ENCODE measurements around the gene CD1B.
"Not testable (repeated sequence)": the region's sequence is repeated elsewhere in the genome, so short reads cannot be mapped to it uniquely, and the experiment has no call there.

The CD1B gene

DNA sequence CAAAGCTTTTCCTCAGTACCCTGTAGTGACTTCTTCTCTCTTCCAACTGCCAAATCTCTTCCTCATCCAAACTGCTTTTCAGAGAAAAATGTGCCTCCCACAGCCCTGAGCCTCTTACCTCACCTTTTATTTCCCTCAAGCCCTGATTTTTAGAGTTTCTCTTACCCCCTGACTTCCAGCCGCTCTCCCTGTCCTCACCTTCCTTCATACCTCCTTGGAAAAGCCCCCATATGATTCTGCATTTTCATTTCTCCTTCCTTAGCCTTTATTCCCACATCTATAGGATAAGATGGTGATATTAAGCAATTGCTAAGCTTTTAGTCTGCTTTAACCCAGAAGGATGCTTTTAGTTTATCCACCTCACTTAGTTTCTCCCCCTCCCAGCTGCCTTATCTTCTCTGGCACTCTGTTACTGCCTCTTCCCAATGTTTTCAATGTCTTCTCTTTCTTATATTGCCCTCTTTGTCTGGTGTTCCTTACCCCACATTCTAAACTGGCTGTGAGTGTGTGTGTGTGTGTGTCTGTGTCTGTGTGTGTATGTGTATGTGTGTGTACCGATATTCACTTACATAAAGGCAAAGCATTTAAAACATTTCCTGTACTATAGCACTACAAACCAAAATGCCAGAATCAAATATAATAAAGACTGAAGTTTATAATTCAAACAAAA is at the start of gene CD1B:
Gene CD1B, minus strand, starts transcription at position 51 of the 670 bp plus-strand sequence. CDS start 108 bp downstream, outside the sequence.
- no peak for DNase-seq

DNA sequence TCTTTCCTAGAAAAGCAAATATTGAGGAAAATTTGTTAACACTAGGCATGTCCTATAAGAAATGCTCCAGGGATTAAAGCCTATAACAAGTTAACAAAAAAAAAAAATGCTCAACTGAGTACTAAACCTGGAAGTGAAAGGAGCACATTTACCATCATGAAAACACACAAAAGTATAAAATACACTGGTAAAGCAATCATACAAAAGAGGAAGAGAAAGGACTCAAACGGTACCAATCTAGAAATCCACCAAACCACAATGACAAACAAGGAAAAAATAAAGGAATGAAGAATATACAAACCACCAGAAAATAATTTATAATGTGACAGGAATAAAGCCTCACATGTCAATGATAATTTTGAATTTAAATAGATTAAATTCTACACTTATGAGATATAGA is 43.5 kb upstream of the CD1B start:
- DNase-seq, result no peak

- DNase-seq, result not testable (repeated sequence)
These were observed 42.8 kb upstream of the CD1B start for GRCh38 chr1:158374101-158374500.

DNA sequence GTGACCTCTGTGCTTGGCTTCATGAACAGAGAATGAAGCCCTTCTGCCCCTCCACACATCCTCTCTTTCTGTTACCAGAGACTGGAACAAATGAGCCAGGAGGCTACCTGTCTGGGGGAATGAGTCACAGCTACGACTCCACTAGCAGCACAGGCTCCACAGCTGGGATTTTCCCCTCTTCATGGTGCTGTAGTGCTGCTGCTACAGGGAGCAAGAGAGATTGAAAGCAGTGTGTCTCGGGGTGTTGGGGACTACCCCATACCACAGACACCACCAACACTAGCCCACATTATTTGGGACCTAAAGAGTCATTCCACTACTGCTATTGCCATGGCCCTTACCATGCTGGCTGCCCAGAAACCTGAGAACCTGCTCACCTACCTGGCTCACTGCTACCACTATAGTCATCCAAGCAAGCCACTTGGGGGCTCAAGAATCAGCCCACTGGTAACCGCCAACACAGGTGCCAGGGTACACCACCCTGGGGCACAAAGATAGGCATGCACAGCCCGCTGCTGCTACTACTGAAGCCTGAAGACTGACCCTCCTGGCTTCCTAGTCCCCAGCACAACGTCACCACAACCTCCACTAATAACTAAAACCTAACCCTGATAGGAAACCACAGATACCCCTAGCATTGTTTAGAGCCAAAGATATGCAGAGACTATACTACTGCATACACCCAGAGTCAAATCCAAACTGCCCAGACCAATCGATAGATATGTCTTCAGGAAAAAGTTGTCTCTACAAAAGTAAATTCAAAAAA is 40.0 kb upstream of the CD1B start:
- DNase-seq, result no peak

GRCh38 chr1:158366783-158367182 is 35.5 kb upstream of the CD1B start:
- no peak for DNase-seq

GRCh38 chr1:158362941-158363340 is 31.6 kb upstream of the CD1B start:
- no peak for DNase-seq

DNA sequence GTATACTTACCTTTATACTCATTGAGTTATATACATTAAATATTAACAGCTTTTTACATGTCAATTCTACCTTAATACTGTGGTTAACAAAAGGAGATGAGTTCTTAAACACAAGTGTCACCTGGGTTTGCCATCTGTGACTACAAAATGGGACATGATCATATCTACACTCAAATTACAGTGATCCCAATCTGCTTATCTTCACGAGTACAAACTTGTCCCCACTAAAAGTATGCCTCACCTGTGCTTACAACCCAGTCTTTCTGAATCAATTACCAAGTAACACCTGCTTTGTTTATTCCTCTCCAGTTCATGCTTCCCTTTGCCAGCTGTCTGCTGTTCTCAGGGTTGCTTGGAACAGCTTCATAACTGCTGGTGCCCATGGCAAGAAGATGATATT is 31.2 kb upstream of the CD1B start:
- no peak for DNase-seq

DNA sequence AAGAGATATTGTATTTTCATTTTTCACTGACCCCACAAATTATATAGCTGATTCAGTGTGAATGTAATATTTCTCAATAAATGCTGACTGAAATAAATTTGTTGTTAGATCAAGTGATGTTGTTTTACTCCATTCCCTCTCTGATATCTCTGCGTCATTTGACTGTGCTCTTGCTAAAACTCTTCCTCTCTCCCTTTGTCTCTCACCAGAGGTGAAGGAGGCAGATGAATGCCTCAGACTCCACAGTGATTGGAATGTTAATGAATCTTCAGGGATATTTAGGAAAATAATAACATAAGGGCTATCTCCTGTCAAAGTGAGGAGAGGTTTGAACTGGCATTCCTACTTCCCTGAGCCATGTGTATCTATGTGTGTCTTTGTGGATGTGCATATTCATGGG is 26.1 kb upstream of the CD1B start:
- DNase-seq, result no peak

- no peak for DNase-seq
These were observed 25.3 kb upstream of the CD1B start for GRCh38 chr1:158356616-158357015.

DNA sequence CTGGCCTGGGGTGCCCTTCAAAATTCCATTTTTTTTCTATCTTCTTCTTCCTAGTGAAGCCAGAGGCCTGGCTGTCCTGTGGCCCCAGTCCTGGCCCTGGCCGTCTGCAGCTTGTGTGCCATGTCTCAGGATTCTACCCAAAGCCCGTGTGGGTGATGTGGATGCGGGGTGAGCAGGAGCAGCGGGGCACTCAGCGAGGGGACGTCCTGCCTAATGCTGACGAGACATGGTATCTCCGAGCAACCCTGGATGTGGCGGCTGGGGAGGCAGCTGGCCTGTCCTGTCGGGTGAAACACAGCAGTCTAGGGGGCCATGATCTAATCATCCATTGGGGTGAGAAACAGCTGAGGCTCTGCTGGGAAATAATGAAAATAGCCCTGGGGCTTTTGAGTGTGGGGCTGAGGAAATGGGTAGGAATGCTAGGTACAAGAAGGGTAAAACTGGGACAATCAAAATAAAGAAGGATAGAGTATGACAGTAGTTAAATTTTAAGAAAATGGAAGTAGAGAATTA is 24.5 kb upstream of the CD1B start:
- DNase-seq, result no peak

DNA sequence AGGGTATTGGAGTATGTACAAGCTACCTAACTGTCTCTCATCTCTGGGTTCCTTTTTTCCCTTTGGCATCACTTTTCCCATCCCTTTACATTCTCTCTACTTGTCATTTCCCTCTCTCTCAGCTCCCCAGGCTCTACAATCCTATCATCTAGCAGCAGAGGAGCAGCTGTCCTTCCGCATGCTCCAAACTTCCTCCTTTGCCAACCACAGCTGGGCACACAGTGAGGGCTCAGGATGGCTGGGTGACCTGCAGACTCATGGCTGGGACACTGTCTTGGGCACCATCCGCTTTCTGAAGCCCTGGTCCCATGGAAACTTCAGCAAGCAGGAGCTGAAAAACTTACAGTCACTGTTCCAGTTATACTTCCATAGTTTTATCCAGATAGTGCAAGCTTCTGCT is 22.9 kb upstream of the CD1B start:
- DNase-seq, result no peak

DNA sequence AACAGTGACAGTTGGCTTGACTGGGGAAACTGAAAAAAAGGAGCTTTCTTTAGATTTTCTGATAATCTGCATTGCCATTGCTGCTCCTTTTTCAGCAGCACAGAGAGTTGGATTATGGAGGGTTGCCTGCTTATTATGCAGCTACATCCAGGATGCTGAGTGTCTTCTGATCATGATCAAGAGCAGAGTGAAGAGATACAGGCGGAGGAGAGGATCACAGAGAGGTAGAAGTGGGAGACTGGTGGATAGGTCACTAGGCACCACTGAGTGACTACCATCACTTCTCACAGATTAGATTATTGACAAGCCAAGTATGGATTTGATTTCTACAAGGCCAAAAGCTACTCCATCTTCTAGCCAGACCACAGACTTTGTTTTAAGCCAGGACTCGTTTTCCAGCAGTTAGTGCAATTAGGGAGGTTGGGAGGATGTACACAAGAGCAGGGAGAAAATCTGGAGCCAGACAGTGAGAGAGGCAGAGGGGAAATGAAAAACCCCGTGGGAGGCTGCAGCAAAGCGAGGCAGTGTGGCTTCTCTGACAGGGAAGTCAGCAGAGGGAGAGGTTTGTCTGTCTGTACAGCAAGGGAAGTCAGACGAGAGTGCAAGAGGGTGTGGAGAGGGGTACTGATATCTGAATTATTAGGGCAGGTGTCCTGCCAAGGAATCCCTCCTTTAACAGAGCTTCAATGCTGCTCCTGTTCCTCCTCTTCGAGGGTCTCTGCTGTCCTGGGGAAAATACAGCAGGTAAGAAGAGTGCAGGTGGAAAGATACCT is 22.2 kb upstream of the CD1B start, which contains the start of gene CD1E:
Gene CD1E, plus strand, starts transcription at position 592 of the 773 bp plus-strand sequence. Its CDS starts 95 bp downstream, at position 687.
- no peak for DNase-seq

DNA sequence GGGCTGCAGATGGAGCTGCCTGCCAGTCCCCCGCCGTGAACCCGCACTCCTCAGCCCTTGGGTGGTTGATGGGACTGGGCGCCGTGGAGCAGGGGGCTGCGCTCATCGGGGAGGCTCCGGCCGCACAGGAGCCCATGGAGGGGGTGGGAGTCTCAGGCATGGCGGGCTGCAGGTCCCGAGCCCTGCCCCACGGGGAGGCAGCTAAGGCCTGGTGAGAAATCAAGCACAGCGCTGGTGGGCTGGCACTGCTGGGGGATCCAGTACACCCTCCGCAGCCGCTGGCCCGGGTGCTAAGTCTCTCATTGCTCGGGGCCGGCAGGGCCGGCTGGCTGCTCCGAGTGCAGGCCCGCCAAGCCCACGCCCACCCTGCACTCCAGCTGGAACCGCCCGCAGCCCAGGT is 17.6 kb upstream of the CD1B start:
- DNase-seq, result not testable (repeated sequence)

- DNase-seq, result not testable (repeated sequence)
These were observed 5.1 kb upstream of the CD1B start for GRCh38 chr1:158336413-158336812.

DNA sequence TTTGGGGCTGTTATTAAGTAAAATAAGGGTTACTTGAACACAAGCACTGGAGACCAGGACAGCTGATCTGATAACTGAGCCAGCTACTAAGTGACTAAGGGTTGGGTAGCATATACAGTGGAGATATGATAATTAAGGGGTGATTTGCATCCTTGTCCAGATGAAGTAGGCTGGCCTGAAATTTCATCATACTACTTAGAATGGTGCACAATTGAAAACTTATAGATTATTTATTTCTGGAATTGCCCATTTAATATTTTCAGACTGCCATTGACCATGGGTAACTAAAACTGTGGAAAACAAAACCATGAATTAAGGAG is 3.8 kb upstream of the CD1B start:
- DNase-seq, result no peak

DNA sequence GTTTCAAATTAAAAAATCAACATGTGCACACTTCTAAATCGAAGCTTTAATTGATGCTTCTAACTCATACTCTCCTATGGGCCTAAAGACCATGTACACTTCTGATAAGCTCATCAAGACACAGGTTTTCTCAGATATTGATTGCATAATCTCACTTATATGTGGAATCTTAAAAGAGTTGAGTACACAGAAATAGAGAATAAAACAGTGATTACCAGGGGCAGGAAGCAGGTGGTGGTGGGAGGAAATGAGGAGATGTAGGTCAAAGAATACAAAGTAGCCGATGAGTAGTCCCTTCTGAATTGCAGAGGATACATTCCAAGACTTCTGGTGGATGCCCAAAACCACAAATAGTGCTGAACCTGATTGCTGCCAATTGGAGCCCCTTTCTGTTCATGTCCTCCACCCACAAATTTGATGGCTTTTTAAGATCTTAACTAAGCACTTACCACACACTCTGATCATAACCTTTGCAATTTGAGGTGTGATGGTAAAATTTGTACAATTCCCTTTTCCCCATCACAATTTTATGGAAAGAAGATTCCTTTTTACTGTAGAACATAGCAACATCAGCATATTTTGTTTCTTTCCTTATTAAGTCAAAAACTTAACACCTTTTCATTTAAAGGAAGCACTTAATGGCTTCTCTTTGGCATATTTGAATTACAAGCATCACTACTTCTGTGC is 3.3 kb upstream of the CD1B start:
- DNase-seq, result no peak

- no peak for DNase-seq
These were observed 2.2 kb upstream of the CD1B start for GRCh38 chr1:158333405-158334155.

DNA sequence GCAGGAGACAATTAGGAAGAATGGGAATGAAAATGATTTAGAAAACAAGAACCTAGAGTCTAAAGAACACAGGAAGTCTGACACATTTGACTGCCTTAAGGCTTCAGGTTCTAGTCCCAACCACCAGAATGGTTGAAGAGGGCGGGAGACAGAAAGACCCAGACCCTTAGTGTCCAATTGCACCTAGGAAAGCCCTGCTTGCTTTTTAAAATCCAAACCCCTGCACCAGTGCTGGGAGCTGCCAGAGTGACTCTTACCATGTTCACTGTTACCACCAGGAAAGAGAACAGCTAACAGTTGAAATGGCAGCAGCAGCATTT is 265 bp downstream of the CD1B start:
- DNase-seq, result no peak

DNA sequence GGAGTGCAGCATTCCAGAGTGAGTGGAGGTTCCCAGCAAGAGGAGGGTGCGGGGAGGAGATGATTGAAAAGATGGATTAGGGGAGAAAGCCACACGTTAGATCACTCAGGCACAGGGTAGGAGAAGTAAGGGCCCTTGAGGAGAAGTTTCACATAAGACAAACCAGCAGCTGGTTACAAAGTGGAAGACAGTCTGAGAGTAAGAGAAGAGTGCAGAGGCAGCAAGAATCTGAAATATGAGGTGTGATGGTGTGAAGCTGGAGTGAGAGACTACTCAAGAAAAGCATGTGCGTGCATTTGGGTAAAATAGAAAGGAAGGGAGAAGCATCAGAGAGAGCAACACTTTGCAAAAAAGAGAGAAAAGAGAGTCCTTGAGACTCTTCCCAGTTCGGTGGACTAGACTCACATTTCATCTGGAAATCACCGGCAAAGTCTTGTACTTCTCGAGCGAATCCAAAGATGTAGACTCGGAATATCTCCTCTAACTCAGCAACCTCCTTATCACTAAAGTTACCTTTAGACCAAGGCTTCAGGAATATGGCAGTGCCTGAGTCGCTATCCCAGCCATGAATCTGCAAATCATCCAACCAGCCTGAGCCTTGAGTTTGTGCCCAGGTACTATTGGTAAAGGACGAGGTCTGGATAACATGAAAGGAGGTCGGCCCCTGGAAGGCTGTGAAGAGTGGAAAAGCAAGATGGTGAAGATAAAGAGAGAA is 783 bp downstream of the CD1B start:
- no peak for DNase-seq

DNA sequence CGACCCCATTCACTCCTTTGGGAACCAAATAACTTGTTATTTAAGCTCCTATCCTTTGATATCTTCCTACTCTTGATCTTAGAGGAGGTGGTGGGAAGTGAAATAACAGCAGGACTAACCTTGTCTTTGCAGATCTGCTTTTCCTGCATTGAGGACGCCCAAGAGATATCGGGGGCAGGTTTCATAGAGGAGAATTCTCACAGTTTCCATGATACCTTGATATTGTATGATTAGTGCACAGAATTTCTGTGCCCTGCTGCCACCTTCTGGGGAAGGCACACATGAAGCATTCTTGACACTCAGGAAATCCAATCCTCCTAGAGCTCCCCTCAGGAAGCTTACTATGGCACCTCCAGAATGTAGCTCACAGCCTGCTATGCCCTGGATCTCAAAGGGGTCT is 1.6 kb downstream of the CD1B start:
- DNase-seq, result no peak

DNA sequence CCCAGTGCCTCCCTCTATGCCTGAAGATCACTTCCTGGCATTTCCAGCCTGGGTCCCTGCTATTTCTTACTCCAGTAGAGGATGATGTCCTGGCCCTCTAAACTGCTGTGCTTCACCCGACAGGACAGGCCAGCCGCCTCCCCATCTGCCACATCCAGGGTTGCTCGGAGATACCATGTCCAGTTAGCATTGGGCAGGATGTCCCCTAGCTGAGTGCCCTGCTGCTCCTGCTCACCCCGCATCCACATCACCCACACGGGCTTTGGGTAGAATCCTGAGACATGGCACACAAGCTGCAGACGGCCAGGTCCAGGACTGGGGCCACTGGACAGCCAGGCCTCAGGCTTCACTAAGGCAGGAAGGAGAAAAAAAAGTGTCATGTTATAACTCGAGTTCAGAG is 2.0 kb downstream of the CD1B start:
- no peak for DNase-seq

DNA sequence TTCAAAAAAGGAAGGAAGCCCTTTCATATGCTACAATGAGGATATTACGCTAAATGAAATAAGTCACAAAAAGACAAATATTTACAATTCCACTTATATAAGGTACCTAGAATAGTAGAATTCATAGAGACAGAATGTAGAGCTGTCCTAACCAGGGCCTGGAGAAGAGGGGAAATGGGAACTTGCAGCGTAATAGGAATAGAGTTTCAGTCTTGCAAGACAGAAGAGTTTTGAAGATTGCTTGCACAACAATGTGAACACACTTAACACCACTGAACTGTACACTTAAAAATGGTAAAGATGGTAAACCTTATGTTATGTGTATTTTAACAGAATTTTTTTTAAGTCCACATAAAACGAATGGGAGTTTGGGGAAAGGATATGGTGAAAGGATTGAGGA is 2.9 kb downstream of the CD1B start:
- no peak for DNase-seq

Measured in NCI-H1930 (cell line).